ENCODE results near the gene EPS8. TPM values are rescaled to one million over a fixed set of nuclear protein-coding genes. Genes with fewer than 3 reads are reported as not detected.
A peak's percentile ranks its signal among the peaks of the same experiment; 100 is the strongest.

Gene EPS8
- total and polyA plus RNA-seq, 2 experiments from 2014 or later: 43.1 to 83.2 TPM

DNA sequence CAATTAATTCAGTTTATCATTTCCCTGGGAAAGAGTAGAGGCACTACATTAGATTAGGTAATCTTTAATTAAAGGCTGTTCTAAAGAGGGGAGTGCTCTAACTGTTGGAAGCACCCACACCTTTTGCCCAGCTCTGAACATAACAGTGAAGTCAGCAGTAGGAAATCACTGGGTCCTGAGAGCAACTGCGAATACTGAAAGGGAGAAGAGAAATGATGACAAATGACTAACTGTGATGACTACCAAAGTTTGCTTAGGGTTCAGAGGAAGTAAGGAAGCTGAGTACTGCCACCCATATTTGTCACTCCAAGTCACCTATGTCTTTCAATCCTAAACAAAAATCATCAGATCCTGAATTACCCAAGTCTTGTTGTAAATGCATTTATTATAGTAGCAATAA, 140.6 kb downstream of the EPS8 start:
- H2AFZ ChIP-seq: no peak overlapping the region
- no peaks in the 10 kb centered on the region for H3K27me3 ChIP-seq
- no peaks in the 10 kb centered on the region for H3K36me3 ChIP-seq (replicated peaks; ENCODE audit: insufficient read depth, low read depth)
- no peaks in the 10 kb centered on the region for H3K79me2 ChIP-seq
- H3K9me3 ChIP-seq (ENCODE audit: low read depth): no peaks in the 10 kb centered on the region
- H3K4me2 ChIP-seq: no peak overlapping the region
- no peaks in the 10 kb centered on the region for H3K4me1 ChIP-seq (ENCODE audit: insufficient read depth)
- TF ChIP-seq, protein P1, sequence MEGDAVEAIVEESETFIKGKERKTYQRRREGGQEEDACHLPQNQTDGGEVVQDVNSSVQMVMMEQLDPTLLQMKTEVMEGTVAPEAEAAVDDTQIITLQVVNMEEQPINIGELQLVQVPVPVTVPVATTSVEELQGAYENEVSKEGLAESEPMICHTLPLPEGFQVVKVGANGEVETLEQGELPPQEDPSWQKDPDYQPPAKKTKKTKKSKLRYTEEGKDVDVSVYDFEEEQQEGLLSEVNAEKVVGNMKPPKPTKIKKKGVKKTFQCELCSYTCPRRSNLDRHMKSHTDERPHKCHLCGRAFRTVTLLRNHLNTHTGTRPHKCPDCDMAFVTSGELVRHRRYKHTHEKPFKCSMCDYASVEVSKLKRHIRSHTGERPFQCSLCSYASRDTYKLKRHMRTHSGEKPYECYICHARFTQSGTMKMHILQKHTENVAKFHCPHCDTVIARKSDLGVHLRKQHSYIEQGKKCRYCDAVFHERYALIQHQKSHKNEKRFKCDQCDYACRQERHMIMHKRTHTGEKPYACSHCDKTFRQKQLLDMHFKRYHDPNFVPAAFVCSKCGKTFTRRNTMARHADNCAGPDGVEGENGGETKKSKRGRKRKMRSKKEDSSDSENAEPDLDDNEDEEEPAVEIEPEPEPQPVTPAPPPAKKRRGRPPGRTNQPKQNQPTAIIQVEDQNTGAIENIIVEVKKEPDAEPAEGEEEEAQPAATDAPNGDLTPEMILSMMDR (IDR thresholded peaks at IDR 0.05; ENCODE audit: poor library complexity): no peak
- no peak for TF ChIP-seq EZH2 (IDR thresholded peaks at IDR 0.05; ENCODE audit: borderline replicate concordance)
- no peak for TF ChIP-seq EZH2phosphoT487 (IDR thresholded peaks at IDR 0.05; ENCODE audit: low read depth, severe bottlenecking, unreplicated experiment)
- DNase-seq (ENCODE audit: low spot score): no peak
- H3K4me3 ChIP-seq: no peak overlapping the region
- 94% methylated on average over 1 of the region's 1 CpG for whole genome bisulfite sequencing (ENCODE audit: low lambda C conversion rate, missing lambda C conversion rate)
- no peaks in the 10 kb centered on the region for H3K9me2 ChIP-seq (replicated peaks; ENCODE audit: insufficient read depth)
- no peak overlapping the region for H3K27ac ChIP-seq
- H4K20me1 ChIP-seq (ENCODE audit: insufficient read depth, poor library complexity, severe bottlenecking): no peaks in the 10 kb centered on the region

GRCh38 chr12:15646581-15646980, 142.6 kb downstream of the EPS8 start:
- Histone ChIP-seq H3K9me2 (replicated peaks; ENCODE audit: insufficient read depth) (no peaks in the 10 kb centered on the region), H3K4me1 (ENCODE audit: insufficient read depth) (no peaks in the 10 kb centered on the region), H3K27ac (peak overlapping the region; percentile 8), H4K20me1 (ENCODE audit: insufficient read depth, poor library complexity, severe bottlenecking) (no peaks in the 10 kb centered on the region), H3K79me2 (no peaks in the 10 kb centered on the region), H3K9me3 (ENCODE audit: low read depth) (no peaks in the 10 kb centered on the region), H3K36me3 (replicated peaks; ENCODE audit: insufficient read depth, low read depth) (no peaks in the 10 kb centered on the region), H3K27me3 (no peaks in the 10 kb centered on the region), H3K4me2 (no peak overlapping the region), H3K4me3 (no peak overlapping the region), H2AFZ (no peak overlapping the region)
- WGBS (ENCODE audit: low lambda C conversion rate, missing lambda C conversion rate): 6% methylated on average over 1 of the region's 1 CpG
- DNase-seq (ENCODE audit: low spot score): no peak
- TF ChIP-seq, protein P1 (IDR thresholded peaks at IDR 0.05; ENCODE audit: poor library complexity): no peak
- TF ChIP-seq EZH2 (IDR thresholded peaks at IDR 0.05; ENCODE audit: borderline replicate concordance) (no peak), EZH2phosphoT487 (IDR thresholded peaks at IDR 0.05; ENCODE audit: low read depth, severe bottlenecking, unreplicated experiment) (no peak)

DNA sequence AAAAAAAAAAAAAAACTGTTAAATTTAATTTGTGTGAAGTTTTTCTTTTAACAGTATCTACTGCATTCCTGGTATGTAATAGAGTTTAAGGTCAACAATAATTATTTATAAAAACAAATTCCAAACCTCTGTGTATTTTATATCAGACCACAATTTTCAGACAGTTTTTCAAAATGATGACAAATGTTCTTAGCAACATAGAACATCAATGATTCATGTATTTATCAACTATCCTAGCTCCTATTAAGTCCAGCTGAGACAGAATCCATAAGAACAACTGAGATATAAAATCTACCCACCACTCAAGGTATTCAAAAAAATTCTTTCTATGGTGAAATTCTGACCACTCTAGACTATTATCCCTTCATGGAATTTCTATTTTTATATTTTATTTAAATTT, 144.5 kb downstream of the EPS8 start:
- Histone ChIP-seq H3K4me1 (ENCODE audit: insufficient read depth) (no peaks in the 10 kb centered on the region), H3K27ac (no peak overlapping the region), H3K4me2 (no peak overlapping the region), H4K20me1 (ENCODE audit: insufficient read depth, poor library complexity, severe bottlenecking) (no peaks in the 10 kb centered on the region), H3K9me2 (replicated peaks; ENCODE audit: insufficient read depth) (no peaks in the 10 kb centered on the region), H3K79me2 (no peaks in the 10 kb centered on the region), H3K27me3 (no peaks in the 10 kb centered on the region), H3K9me3 (ENCODE audit: low read depth) (no peaks in the 10 kb centered on the region), H3K36me3 (replicated peaks; ENCODE audit: insufficient read depth, low read depth) (no peaks in the 10 kb centered on the region), H2AFZ (no peak overlapping the region), H3K4me3 (no peak overlapping the region)
- TF ChIP-seq, protein P1 (IDR thresholded peaks at IDR 0.05; ENCODE audit: poor library complexity): no peak
- no peak for TF ChIP-seq EZH2phosphoT487 (IDR thresholded peaks at IDR 0.05; ENCODE audit: low read depth, severe bottlenecking, unreplicated experiment)
- no peak for DNase-seq (ENCODE audit: low spot score)

DNA sequence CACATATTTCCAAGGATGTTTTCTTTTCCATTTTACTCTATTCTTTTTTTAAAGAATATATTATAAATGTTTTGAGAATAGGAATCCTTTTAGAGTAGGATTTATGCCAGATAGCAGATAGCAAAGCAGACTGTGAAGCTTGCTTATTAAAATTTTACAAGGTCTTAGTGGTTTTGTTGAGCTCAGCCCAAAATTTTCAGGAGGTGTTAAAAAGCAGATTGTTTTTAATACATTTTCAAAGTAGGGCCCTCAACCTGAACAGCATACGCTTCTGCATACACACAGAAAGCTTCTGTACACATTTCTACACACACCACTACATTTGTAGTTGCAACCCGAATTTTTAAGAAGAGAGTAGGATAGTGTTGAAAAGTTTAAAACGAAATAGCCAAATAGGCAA, 151.0 kb downstream of the EPS8 start:
- Histone ChIP-seq H3K79me2 (no peaks in the 10 kb centered on the region), H3K9me3 (ENCODE audit: low read depth) (no peaks in the 10 kb centered on the region), H3K27ac (peak overlapping the region; percentile 3), H3K4me2 (no peak overlapping the region), H3K36me3 (replicated peaks; ENCODE audit: insufficient read depth, low read depth) (no peaks in the 10 kb centered on the region), H3K9me2 (replicated peaks; ENCODE audit: insufficient read depth) (no peaks in the 10 kb centered on the region), H2AFZ (no peak overlapping the region), H3K4me3 (no peak overlapping the region), H3K4me1 (ENCODE audit: insufficient read depth) (peaks cover 4% of the 10 kb centered on the region), H3K27me3 (no peaks in the 10 kb centered on the region), H4K20me1 (ENCODE audit: insufficient read depth, poor library complexity, severe bottlenecking) (no peaks in the 10 kb centered on the region)
- 63% methylated on average over 3 of the region's 3 CpGs for WGBS (ENCODE audit: low lambda C conversion rate, missing lambda C conversion rate)
- DNase-seq (ENCODE audit: low spot score): no peak
- TF ChIP-seq EZH2 (IDR thresholded peaks at IDR 0.05; ENCODE audit: borderline replicate concordance): no peak
- no peak for TF ChIP-seq EZH2phosphoT487 (IDR thresholded peaks at IDR 0.05; ENCODE audit: low read depth, severe bottlenecking, unreplicated experiment)
- TF ChIP-seq, protein P1 (IDR thresholded peaks at IDR 0.05; ENCODE audit: poor library complexity): no peak
